Activated CD8-positive, alpha-beta memory T cell treated with anti-CD3 and anti-CD28 coated beads for 36 hours (primary cell): ENCODE results near the gene PRSS35. TPM values are rescaled to one million over a fixed set of nuclear protein-coding genes. Genes with fewer than 3 reads are reported as not detected.
"Not testable (repeated sequence)": the region's sequence is repeated elsewhere in the genome, so short reads cannot be mapped to it uniquely, and the experiment has no call there.

Source experiments
- CTCF ChIA-PET: fragments of 350-600 bp; sonication (Branson Sonifier 250); formaldehyde crosslinking; loops from one replicate; lab custom pipeline; 2021; ENCODE audit warnings: antibody characterized with exemption; lab: Charles Lee
- POLR2A ChIA-PET: fragments of 350-600 bp; sonication (Branson Sonifier 250); formaldehyde crosslinking; loops from one replicate; lab custom pipeline; 2021; ENCODE audit warnings: antibody characterized with exemption; lab: Charles Lee
- total RNA-seq, 2 experiments: library from RNA; stranded (reverse); gene quantifications; one replicate each; pipeline ENCODE4 v1.2.3, GENCODE V29; 2021

The PRSS35 gene, protein sequence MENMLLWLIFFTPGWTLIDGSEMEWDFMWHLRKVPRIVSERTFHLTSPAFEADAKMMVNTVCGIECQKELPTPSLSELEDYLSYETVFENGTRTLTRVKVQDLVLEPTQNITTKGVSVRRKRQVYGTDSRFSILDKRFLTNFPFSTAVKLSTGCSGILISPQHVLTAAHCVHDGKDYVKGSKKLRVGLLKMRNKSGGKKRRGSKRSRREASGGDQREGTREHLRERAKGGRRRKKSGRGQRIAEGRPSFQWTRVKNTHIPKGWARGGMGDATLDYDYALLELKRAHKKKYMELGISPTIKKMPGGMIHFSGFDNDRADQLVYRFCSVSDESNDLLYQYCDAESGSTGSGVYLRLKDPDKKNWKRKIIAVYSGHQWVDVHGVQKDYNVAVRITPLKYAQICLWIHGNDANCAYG
- total RNA-seq: under 1 TPM in 1 of 2 experiments, not detected in 1; 0.06 TPM

DNA sequence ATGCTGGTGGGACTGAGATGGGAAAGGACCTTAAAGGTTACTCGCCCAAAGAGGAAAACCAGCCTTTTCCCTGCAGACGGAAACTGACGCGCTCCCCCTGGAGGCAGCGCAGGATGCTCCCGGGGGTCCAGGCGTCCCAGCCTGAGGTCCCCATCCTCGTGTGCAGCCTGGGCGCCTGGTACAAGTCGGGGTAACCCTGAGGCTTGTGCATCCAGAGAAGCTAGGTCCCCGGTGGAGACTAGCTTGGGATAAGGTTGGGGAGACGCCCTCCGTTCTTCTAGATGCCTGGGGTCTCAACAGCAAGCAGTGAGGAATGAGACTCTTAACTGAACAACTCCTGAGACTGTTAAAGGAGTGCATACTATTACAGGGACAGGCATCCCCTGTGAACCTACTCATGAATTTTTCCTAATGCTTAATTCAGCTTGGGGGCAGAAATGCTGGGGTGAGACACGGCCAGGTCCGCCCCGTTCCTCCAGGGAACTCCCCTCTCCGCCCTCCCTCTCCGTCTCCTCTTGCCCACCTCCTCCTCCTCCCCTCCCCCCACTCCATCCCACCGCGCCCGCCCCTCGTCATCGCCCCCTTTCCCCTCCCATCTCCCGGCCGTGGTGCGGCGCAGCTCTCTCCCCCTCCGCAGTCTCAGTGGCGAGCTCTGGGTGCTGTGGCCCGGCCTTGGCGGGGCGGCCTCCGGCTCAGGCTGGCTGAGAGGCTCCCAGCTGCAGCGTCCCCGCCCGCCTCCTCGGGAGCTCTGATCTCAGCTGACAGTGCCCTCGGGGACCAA, at the start of gene PRSS35:
PRSS35 (plus strand) TSS at position 634 of the 781 bp plus-strand sequence. CDS start 10,908 bp downstream, outside the sequence.
- POLR2A ChIA-PET: no interaction called here
- CTCF ChIA-PET: interaction anchor here (0.9 to 3.8 kb wide), 3 partner anchors 287 to 296 kb away, joined by 4 to 14 read pairs (median 4); no protein-coding TSS in a partner anchor

GRCh38 chr6:83463886-83464285, 48.4 kb upstream of the PRSS35 start:
- CTCF ChIA-PET: no interaction called here
- POLR2A ChIA-PET: no interaction called here

DNA sequence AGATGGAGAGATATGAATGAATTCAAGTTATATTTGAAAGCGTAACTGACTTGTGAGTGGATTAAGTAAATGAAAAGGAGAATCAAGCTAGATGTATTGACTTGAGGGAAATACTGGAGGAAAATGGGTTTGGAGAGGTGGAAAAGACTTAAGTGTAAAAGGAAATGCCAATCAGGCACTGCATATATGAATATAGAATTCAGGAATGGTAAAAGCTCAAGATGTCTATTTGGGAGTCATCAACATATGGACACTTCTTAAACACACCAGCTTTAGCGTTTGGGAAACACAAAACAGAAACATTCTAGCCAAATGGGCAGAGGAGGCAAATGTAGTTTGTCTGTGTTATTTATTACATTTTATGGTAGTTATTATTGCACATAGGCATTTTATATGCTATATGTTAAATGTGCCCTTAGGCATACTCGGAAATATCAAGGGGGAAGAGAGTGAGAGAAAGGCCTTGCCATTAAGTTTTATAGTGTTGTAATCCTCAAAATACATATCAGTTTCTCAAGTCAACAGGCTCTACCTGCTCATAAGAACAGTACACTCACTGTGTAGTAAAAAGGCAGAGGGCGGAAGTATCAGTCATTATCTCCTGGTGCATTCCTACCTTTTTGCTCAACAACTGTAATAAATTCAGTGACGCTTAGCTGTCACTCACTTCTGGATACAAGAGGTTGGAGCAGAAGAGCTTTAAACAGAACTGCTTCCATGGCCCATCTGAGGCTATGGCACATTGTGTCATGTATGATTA, 47.8 kb upstream of the PRSS35 start:
- ChIA-PET CTCF (no interaction called here), POLR2A (no interaction called here)

GRCh38 chr6:83466328-83466727, 46.0 kb upstream of the PRSS35 start:
- ChIA-PET POLR2A (no interaction called here), CTCF (no interaction called here)

DNA sequence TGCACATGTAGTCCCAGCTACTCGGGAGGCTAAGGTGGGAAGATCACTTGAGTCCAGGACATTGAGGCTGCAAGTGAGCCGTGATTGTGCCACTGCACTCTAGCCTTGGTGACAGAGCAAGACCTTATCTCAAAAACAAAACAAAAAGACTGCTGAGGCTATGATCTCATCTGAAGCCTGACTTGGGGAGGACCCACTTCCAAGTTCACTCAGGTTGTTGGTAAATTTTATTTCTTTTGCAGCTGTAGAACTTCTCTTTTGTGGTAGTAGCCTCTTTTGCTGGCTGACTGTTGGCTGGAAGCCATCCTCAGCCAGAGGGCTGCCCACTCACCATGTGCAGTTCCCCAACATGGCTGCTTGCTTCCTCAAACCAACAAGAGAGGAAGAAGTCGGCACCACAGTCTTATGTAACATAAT, 44.7 kb upstream of the PRSS35 start:
- POLR2A ChIA-PET: no interaction called here
- CTCF ChIA-PET: no interaction called here

DNA sequence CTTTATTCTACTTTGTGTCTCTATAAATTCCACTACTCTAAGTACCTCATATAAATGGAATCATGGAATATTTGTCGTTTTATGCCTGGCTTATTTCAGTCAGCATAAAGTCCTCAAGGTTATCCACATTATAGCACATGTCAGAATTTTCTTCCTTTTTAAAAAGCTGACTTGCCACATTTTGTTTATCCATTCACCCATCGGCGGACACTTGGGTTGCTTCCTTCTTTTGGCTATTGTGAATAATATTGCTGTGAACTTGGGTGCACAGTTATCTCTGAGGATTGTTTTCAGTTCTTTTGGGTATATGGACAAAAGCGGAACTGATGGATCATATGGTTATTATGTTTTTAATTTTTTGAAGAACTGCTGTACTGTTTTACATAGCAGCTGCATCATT, 42.3 kb upstream of the PRSS35 start:
- CTCF ChIA-PET: no interaction called here

GRCh38 chr6:83470587-83470986, 41.7 kb upstream of the PRSS35 start:
- ChIA-PET CTCF (no interaction called here), POLR2A (no interaction called here)

More for the DNA sequence above, 42.3 kb upstream of the PRSS35 start:
- POLR2A ChIA-PET: no interaction called here

GRCh38 chr6:83472767-83473166, 39.6 kb upstream of the PRSS35 start:
- ChIA-PET CTCF (no interaction called here), POLR2A (no interaction called here)

GRCh38 chr6:83474309-83474708, 38.0 kb upstream of the PRSS35 start:
- ChIA-PET POLR2A (no interaction called here), CTCF (no interaction called here)

- POLR2A ChIA-PET: no interaction called here
- CTCF ChIA-PET: no interaction called here
Observed at GRCh38 chr6:83476971-83477370, 35.4 kb upstream of the PRSS35 start.

- POLR2A ChIA-PET: no interaction called here
- CTCF ChIA-PET: no interaction called here
Observed at GRCh38 chr6:83479389-83479788, 32.9 kb upstream of the PRSS35 start.

- POLR2A ChIA-PET: no interaction called here
Observed at GRCh38 chr6:83480470-83480869, 31.9 kb upstream of the PRSS35 start.

GRCh38 chr6:83481938-83482337, 30.4 kb upstream of the PRSS35 start:
- POLR2A ChIA-PET, CTCF ChIA-PET: not testable (repeated sequence)

More at GRCh38 chr6:83480470-83480869, 31.9 kb upstream of the PRSS35 start:
- CTCF ChIA-PET: no interaction called here

DNA sequence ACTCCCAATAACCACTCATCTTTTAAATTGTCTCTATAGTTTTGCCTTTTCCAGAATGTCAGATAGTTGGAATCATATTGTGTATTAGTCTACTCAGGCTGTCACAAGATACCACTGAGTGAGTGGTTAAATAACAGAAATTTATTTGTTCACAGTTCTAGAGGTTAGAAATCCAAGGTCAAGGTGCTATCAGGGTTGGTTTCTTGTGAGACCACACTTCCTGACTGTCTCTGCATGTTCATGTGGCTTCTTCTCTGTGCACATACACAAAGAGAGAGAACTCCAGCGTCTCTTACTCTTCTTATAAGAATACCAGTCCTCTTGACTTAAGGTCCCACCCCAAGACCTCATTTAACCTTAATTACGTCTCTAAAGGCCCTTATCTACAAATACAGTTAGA, 23.9 kb upstream of the PRSS35 start:
- CTCF ChIA-PET: no interaction called here
- POLR2A ChIA-PET: no interaction called here

GRCh38 chr6:83488861-83489260, 23.5 kb upstream of the PRSS35 start:
- ChIA-PET POLR2A (no interaction called here), CTCF (no interaction called here)

DNA sequence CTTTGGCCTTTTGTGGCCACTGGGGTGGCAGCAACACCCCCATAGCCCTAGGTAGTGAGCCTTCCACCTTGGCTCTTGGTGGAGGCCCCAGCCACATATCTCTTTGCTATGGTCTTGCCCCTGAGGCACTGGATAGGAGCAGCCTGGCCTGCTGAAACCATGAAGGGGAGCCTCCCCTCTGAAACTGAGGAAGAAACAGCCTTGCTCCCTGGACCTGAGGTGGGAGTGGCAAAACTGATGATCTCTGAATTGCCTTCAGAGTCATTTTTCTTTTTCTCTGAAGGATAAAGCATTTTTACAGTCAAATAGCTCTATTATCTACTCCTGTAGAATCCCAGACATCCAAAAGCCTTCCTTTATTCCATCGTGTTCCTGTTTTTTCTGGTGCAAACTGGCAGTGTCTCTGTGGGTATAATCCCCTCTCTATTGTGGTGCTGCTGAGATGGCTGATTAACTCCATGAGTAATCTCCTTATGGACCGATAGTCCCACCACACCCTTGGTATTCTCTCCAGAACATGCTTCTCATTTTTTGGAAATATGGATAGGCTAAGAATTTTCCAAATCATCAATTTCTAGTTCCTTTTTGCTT, 22.0 kb upstream of the PRSS35 start:
- ChIA-PET POLR2A (no interaction called here), CTCF (no interaction called here)

DNA sequence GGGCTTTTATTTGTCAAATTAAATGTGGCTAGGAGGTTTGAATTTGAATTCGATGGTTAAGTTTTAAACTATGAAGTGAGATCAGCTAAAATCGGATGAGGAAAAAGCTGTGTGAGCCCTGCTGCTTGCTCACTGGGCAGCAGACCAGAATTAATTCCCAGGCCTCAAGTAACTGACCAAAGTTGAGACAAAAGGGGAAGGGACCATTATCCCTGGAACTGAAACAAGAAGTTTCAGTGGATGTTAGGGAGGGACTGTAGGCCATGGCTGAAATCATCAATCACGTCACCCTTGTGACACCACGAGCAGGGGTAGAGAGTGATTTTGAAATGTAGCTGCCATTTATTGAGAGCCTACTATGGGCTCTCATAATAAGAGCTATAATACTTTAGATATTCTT, 7.0 kb upstream of the PRSS35 start:
- CTCF ChIA-PET: no interaction called here

GRCh38 chr6:83509441-83509840, 2.9 kb upstream of the PRSS35 start:
- ChIA-PET CTCF (no interaction called here), POLR2A (no interaction called here)

More for the DNA sequence above, 7.0 kb upstream of the PRSS35 start:
- POLR2A ChIA-PET: no interaction called here

DNA sequence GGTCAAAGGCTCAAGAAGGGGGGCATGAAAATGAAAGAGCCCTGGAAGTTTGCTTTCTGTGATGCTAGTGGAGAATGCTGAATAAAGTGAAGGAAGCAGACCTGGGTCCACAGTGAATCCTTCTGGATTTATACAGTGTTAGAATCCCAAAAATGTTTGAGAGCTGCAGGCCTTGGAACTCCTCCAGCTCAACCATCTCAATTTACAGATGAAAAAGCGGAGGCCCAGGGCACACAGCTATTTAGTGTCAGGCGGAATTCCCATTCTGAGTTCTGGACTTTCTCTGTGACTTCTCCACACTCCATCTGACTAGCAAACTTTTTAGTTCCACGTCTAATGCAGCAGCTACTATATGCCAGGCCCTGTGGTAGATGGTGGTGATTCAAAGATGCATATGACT, 1.5 kb upstream of the PRSS35 start:
- ChIA-PET CTCF (interaction anchor here (3.8 kb wide), 1 partner anchor 289 kb away, joined by 14 read pairs; no protein-coding TSS in a partner anchor), POLR2A (interaction anchor here (0.9 kb wide), 1 partner anchor 281 kb away, joined by 3 read pairs; no protein-coding TSS in a partner anchor)
